Stimulated activated CD4-positive, alpha-beta T cell treated with anti-CD3 and anti-CD28 coated beads, Interleukin-15, amount 100 ng/mL, for 48 hours (primary cell): ENCODE results near the gene CMPK2.
"Not testable (repeated sequence)": the region's sequence is repeated elsewhere in the genome, so short reads cannot be mapped to it uniquely, and the experiment has no call there.

Experiments used
- DNase-seq, 2 donors: peaks; one replicate each; pipeline ENCODE4 v3.0.0-alpha.2; 2020; ENCODE audit warnings: low read depth in 2 of 2

CMPK2 gene

DNA sequence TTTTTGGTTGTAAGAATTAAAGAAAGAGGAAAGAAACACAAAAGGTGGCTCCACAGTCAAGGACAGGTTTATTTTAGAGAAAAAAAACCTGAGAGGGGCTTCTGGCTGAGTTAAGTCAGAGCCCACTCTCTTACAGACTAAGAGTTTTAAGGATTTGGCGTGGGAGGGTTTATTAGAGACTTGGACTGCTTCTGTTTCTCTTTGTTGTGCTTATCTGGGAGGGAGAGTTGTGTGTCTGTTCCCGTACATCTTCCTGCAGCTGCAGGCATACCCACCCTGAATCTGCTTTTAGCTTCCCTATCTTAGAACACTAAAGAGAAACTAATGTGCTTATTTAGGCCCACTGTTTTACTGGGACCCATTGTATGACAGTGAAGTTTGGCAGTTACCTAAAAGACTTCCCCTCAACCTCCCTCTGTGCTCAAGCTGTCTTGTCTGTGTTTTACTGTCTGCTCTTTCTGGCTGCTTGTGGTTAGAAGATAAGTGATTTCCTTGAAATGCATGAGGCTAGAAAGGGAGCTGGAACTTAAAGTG is 14.6 kb upstream of the CMPK2 start:
- DNase-seq, result no peak

DNA sequence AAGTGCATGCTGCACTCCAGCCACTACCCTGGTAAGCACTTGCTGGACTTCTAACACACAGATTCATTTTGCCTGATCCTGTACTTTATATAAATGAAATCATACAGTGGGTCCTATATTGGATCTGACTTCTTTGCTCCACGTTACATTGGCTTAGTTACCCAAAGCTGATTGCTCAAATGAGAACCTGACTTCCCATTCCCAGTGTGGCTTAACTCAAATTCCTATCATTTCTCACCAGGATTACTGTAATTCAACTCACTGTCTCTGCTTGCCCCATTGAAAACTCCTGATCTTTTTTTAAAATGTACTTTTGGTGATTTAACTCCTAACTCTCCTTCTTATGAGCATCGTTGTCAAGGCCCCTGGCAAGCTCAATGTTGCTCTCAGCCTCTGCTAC is 13.3 kb upstream of the CMPK2 start:
- DNase-seq, result no peak

DNA sequence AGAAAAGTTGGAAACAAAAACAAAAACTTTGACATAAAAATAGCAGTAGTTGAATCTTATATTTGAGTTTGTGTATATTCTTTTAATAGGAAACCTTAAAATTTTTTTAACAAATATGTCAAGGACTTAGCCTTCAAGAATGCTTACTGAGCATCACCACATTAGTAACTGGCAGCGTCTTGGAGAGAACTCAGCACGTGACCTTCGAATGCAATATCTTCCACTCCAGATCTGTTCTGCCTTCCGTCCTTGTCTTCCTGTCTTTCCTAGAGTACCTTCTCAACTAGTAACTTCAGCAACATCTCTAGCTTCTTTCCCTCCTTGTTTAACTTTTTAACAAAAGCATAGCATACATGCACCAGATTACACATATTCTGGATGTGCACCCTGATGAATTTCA is 12.8 kb upstream of the CMPK2 start:
- DNase-seq, result no peak

DNA sequence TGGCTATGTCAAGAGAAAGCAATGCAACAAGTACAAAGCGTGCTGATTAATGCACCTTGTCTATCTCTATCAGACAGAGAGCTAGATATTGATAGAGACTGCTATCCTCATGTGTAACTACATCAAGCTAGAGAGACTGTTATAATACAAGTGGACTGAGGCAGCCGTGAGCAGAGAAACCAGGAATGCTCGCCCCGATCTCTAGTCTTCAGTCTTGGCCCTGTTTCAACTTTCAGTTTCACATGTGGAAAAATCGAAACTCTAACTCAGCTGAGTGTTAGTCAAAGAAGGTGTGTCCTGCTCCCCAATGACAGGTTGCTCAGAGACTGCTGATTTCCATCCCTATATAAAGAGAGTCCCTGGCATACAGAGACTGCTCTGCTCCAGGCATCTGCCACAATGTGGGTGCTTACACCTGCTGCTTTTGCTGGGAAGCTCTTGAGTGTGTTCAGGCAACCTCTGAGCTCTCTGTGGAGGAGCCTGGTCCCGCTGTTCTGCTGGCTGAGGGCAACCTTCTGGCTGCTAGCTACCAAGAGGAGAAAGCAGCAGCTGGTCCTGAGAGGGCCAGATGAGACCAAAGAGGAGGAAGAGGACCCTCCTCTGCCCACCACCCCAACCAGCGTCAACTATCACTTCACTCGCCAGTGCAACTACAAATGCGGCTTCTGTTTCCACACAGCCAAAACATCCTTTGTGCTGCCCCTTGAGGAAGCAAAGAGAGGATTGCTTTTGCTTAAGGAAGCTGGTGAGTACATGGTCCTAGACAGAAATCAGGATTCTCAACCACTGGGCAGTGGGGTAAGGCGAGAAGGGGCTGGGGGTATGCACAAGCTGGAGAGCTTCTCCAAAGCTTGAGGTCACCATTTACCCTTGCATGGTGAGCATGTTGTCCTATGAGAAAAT is 11.9 kb upstream of the CMPK2 start, which contains the start of gene RSAD2:
Gene RSAD2 (plus strand): TSS at position 376 of the 903 bp plus-strand sequence. CDS start 24 bp downstream, at position 400.
- DNase-seq, result no peak

DNA sequence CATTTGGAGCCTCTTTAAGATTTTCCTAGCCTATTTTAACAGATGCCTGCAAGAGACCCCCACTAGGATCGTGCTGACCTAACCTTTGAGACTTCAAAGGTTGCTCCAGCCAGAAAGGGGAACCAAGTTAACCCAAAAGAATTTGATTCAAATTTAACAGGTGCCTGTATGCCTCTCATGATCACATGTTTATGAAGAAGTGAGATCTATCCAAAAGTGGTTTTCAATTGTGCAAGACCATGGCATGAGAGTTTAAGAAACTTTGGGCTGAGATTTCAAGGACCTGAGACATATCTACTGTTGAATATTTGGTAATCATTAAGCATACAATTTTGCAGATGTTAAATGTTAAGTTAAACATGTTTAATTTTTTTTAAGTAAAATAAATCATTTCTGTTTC is 10.6 kb upstream of the CMPK2 start:
- no peak for DNase-seq

DNA sequence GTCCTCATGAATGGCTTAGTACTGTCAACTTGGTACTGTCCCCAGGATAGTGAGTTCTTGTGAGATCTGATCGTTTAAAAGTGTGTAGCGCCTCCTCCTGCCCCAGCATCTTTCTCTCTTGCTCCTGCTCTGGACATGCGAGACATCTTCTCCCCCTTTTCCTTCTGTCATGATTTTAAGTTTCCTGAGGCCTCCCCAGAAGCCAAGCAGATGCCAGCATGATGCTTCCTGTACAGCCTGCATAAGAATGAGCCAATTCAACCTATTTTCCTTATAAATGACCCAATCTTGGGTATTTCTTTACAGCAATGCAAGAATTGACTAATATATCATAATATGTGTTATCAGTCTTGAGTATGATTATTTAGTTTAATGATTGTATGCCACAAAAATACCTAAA is 8.3 kb upstream of the CMPK2 start:
- DNase-seq, result no peak

DNA sequence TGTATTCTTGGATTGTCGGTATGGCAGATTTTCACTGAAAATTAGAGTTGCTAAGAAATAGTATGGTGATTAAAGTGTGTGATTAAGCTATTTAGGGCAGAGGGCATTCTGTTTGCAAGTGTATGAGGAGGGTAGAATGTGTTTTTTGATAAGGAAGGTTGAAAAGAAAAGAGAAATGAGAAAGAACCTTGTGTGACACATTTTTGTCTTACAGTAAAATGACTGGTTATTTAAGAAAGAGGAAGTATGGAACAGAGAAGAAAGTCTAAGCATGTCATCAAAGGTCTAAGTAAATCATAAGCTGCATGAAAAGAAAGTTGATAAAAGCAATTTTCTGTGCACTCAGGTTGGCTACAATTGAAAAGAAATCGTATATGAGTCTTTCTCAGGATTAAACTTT is 6.7 kb upstream of the CMPK2 start:
- DNase-seq, result no peak

DNA sequence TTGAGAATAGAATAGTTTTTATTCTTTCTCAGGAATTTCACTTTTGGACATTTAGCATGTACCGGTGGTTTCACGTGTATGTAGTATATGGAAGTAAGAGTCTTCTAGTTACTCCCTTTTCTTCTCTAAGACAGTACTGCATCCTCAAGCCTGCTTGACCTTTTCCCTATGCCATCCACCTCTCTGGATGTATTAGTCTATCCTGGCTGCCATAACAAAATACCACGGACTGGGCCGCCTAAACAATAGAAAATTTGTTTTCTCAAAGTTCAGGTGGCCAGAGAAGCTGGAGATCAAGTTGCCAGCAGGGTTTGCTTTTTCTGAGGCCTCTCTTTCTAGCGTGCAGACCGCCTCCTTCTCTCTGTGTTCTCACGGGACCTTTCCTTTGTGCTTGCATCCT is 1.3 kb upstream of the CMPK2 start:
- DNase-seq, result no peak

DNA sequence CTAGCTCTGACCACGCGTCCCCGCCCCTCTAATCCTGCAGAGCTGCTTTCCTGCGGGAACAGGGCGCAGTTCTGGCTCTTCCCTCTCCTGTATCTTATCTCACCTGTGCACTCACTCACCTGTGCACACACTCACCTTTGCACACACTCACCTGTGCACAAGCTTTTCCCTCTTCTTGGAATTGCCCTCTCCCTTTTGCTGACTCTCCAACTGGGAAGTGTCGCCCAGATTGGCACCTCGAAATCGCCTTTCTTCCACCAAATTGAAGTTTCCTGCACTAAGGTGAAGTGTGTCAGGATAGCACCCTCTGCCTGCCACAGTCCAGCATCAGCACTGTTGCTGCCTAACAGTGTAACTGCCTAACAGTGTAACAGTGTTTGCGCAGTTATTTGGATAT is 566 bp upstream of the CMPK2 start:
- DNase-seq, result no peak

DNA sequence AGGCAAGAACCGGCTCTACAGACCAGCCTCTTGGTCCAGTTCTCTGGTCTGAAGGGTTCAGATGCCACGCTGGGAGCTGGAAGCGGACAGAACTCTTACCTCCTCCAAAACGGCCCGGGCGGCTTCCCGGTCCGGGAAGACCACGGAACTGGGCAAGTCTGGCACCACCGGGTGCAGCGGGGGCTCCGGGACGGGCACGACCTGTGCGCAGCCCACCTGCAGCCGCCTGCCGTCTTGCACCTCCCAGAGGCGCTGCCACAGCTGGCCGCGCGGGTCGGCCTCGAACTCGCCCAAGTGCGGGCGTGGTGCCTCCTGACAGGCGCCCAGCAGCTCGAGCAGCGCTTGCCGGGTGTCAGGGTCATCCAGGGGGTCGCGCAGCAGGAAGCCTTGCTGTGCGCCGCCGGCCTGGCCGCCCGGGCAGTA is 773 bp downstream of the CMPK2 start:
- no peak for DNase-seq

DNA sequence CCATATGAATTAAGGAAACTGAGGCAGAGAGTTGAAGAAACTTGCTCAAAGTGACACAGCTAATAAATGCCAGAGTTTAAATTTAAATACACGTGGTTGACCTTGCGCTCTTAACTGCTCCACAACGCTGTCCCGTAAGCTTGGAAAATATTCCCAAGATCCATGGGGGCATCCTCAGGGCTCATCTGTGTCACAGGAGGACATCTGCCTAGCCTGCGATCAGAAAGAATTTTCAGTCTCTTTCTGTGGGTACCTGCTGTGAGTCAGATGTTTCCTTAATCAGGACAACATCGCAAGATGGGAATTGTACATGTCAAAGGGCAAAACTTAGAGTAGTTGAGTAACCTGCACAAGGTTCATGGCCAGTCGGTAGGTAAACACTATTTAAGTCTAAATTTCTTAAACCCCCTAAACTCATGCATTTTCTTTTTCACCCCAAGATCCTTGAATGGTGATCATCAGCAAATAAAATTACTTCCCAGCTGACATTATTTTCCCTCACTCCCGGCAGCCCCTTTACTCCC is 1.4 kb downstream of the CMPK2 start:
- no peak for DNase-seq

DNA sequence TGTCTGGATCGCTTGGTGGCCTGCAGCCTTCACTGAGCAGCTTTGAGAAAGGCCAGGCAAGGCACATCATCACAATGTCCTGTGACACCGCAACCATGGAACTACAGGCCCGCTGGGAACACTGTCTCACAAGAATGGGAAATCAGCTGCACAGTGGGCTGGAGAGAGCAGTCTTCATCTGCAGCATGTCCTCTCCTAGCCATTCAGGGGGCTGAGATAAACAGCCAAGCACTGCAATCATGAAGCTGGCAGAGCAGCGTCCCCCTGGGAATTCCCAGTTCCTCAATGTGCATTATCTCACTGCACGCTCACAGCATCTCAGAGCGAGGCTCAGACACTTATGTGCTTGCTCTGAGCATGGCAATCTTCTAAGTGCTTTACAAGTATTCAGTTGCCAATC is 1.9 kb downstream of the CMPK2 start:
- no peak for DNase-seq

DNA sequence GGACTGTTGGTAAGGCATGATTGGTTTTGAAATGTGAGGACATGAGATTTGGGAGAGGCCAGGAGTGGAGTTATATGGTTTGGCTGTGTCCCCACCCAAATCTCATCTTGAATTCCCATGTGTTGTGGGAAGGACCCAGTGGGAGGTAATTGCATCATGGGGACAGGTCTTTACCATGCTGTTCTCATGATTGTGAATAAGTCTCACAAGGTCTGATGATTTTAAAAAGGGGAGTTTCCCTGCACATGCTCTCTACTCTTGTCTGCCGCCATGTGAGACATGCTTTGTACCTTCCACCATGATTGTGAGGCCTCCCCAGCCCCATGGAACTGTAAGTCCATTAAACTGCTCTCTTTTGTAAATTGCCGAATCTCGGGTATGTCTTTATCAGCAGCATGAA is 5.4 kb downstream of the CMPK2 start:
- DNase-seq, result no peak

DNA sequence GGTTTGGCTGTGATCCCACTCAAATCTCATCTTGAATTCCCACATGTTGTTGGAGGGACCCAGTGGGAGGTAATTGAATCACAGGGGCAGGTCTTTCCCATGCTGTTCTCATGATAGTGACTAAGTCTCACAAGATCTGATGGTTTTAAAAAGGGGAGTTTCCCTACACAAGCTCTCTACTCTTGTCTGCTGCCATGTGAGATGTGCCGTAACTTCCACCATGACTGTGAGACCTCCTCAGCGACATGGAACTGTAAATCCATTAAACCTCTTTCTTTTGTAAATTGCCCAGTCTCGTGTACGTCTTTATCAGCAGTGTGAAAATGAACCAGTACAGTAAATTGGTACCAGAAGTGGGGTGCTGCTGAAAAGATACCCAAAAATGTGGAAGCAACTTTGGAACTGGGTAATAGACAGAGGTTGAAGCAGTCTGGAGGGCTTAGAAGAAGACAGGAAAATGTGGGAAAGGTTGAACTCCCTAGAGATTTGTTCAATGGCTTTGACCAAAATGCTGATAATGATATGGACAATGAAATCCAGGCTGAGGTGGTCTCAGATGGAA is 7.2 kb downstream of the CMPK2 start:
- not testable (repeated sequence) for DNase-seq

DNA sequence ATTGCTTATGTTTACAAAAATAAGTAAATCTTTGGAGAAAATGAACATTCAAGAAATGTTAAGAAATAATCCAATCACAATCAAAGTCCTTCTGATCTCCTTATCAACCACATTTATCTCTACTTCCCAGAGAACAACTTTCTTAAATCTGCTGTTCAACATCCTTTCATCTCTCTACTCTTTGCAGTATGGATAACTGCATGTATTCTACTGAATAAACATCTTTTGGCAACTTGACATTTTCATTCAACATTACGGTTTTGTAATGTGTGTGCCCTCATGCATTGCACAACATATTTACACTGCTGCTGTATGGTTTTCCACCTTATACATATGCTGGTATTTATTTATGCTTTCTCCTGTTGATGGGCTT is 9.2 kb downstream of the CMPK2 start:
- no peak for DNase-seq

DNA sequence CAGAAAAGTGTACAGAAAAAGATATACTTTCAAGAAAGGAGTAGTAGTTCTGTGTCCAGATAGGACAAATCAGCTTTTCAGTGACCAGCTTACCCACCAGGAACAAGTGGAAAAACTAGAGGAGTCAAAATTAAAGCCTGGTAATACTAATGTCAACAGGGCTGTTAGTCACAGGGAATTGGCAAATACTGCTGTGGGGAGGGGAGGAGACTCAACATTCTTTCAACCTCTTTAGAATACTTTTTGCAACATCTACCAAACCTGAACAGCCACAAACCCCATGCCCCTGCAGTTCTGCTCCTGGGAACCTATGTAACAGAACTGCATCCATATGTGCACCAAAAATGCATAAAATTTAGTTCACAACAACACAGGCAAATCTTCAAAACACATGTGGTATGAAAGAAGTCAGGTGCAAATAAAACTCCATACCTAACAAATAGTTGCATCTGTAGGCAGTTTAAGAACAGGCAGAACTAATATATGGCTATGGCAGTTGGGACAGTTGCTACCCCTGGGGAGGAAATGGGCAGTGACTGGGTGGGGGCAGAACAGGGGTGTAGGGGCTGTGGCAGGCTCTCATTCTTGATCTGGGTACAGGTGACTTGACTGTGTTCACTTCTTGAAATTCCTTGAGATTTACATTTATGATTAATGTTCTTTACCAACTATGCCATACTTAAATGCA is 9.7 kb downstream of the CMPK2 start:
- DNase-seq, result no peak

DNA sequence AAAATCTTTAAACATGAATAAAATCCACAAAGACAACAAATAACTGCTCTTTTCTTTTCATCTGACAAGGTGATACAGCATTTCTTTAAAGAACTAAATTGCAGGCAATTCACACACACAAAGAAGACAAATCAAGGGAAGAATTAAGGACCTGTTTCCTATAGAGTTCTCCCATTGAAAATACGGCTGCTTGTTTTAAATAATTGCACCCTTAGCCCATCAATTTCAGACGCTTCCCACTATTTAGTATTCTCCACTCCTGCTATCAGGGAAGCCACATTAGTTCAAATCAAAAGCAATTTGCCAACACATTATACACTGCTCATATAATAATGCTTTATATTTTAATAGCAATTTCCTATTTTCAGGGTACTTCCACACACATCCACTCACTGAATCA is 11.3 kb downstream of the CMPK2 start:
- no peak for DNase-seq

DNA sequence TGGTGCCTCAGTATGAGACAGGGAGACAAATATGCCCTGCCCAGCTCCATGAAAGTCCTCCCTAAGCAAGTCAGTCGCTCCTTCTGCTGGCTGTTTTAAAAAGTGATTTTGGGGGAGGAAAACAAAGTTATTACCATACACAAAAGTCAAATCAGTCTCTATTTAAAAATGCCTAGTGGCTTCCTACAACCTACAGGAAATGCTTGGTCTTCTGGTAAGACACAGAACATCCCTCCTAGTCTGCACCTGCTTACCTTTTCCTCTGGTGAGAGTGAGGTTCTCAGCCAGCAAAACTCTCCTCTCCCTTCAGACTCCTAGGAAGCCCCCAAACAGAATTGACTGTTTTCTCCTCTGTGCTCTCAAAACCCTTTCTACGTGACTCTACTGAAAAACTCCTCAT is 13.5 kb downstream of the CMPK2 start:
- no peak for DNase-seq

DNA sequence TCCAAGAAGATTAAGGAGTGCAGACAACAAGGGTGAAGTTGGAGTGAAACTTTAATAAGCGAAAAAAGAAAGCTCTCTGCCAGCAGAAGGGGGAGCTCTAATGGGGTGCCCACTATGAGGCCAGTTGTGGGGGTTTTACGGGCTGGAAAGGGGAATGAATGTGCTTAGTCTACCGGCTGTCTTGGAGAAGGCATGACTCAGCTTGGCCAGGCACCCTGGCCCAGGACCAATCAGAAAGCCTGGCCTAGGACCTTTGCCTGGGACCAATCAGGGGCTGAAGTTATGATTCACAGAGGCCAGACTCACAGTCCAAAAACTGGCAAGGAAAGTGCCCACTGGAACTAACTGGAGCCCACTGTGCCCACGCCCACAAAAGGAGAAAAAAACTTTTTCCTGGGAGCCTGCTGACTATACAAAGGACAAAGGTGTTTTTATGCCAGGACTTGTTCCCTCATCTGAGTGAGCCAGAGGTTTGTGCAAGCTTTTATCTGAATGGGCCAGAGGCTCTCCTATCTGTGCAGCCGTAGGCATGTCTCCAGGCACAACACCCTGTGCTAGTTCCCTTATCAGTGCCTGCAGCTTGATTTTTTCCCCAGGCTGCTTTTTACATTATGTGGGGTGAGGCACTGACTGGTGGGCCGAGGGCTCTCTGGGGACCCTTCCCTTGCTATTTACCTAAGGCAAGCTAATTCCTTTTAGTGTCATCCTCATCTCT is 18.6 kb downstream of the CMPK2 start:
- DNase-seq, result no peak

DNA sequence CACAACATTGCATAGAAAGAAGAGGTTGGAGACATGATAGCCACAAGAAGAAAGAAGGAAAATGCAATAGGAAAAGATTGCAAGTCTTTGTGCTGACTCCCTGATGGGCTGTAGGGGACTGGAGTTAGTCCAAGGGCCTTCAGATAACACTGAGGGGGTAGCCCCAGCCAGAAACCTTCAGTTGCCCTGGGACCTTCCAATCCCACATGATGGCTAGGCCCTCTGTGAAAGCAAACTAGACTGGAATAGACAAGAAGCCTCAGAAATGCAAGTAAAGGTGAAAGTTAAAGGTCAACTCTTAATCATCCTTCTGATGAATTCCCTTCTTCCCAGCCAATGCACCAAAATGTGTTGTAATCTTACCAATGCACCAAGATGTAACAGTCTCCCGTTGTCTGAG is 19.2 kb downstream of the CMPK2 start:
- no peak for DNase-seq

DNA sequence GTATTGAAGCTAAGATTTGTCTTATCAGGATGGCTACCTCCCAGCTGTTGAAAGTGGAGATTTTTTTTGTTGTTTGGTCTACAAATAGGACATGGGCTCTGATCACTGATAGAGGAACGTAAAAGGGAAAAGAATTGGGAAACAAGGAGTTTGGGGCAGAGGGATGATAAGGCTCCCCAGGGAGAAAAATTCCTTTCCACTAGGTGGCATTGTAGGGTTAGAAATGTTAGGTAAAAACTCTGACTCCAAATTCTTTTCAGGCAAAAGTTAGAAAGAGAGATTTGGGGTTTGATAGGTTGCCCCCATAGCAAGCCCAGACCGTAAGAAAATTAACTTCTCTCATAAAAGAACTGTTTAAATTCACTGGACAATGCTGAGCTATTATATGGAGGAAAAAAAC is 19.8 kb downstream of the CMPK2 start:
- no peak for DNase-seq

DNA sequence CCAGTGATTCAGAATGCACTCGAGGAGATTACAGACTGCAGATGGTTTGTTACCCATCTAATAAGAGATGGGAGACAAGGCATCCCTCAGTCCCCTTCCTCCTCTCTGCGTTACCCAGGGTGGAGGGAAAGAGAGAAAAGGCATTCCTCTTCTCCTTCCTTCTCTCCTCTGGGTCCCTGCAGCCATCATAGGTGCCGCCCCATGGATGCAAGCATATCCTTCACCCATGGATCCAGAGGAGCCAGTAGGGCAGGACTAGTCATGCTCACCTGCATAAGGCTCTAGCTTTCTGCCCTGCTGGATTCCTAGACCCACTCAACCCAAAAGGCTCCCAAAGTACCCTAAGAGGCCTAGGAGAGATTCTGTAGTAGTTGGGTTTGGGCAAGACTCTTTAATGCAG is 20.4 kb downstream of the CMPK2 start:
- DNase-seq, result no peak
